ENCODE data around the gene METTL8. TPM values are rescaled to one million over a fixed set of nuclear protein-coding genes. Genes with fewer than 3 reads are reported as not detected.
"Not testable (repeated sequence)": the region's sequence is repeated elsewhere in the genome, so short reads cannot be mapped to it uniquely, and the experiment has no call there.

Gene METTL8
- total RNA-seq, 1 donor from 2014 or later, result 21.7 TPM

- no peak for DNase-seq (ENCODE audit: extremely low spot score, unreplicated experiment)
- H3K4me3 Mint-ChIP-seq (ENCODE audit: unreplicated experiment), result no peak overlapping the region
- H3K4me1 Mint-ChIP-seq (ENCODE audit: unreplicated experiment), result peaks cover 30% of the 10 kb centered on the region
- no peaks in the 10 kb centered on the region for H3K27me3 Mint-ChIP-seq (ENCODE audit: unreplicated experiment)
- no peak overlapping the region for H3K27ac Mint-ChIP-seq (ENCODE audit: unreplicated experiment)
- H3K9me3 Mint-ChIP-seq (ENCODE audit: unreplicated experiment), result no peaks in the 10 kb centered on the region
- H3K36me3 Mint-ChIP-seq (ENCODE audit: unreplicated experiment), result peaks cover 9% of the 10 kb centered on the region
- TF ChIP-seq CTCF (IDR thresholded peaks at IDR 0.05), result no peak
Observed at GRCh38 chr2:171431677-171432167, 2.1 kb downstream of the METTL8 start.

- no peaks in the 10 kb centered on the region for H3K9me3 Mint-ChIP-seq (ENCODE audit: unreplicated experiment)
- H3K27ac Mint-ChIP-seq (ENCODE audit: unreplicated experiment), result no peak overlapping the region
- H3K36me3 Mint-ChIP-seq (ENCODE audit: unreplicated experiment), result peaks cover 5% of the 10 kb centered on the region
- H3K27me3 Mint-ChIP-seq (ENCODE audit: unreplicated experiment), result no peaks in the 10 kb centered on the region
- DNase-seq (ENCODE audit: extremely low spot score, unreplicated experiment), result no peak
- peaks cover 29% of the 10 kb centered on the region for H3K4me1 Mint-ChIP-seq (ENCODE audit: unreplicated experiment)
- H3K4me3 Mint-ChIP-seq (ENCODE audit: unreplicated experiment), result no peak overlapping the region
- TF ChIP-seq CTCF (IDR thresholded peaks at IDR 0.05), result no peak
Observed at GRCh38 chr2:171430516-171431410, 3.0 kb downstream of the METTL8 start.

GRCh38 chr2:171422710-171423495 is 10.9 kb downstream of the METTL8 start:
- H3K4me1 Mint-ChIP-seq (ENCODE audit: unreplicated experiment); H3K27ac Mint-ChIP-seq (ENCODE audit: unreplicated experiment); H3K27me3 Mint-ChIP-seq (ENCODE audit: unreplicated experiment); H3K4me3 Mint-ChIP-seq (ENCODE audit: unreplicated experiment); H3K9me3 Mint-ChIP-seq (ENCODE audit: unreplicated experiment); DNase-seq (ENCODE audit: extremely low spot score, unreplicated experiment): not testable (repeated sequence)
- H3K36me3 Mint-ChIP-seq (ENCODE audit: unreplicated experiment), result peaks cover 14% of the 10 kb centered on the region

- no peak for TF ChIP-seq CTCF (IDR thresholded peaks at IDR 0.05)
- no peaks in the 10 kb centered on the region for H3K27me3 Mint-ChIP-seq (ENCODE audit: unreplicated experiment)
- no peaks in the 10 kb centered on the region for H3K9me3 Mint-ChIP-seq (ENCODE audit: unreplicated experiment)
- peaks cover 4% of the 10 kb centered on the region for H3K4me1 Mint-ChIP-seq (ENCODE audit: unreplicated experiment)
- no peak overlapping the region for H3K4me3 Mint-ChIP-seq (ENCODE audit: unreplicated experiment)
- no peak overlapping the region for H3K27ac Mint-ChIP-seq (ENCODE audit: unreplicated experiment)
- H3K36me3 Mint-ChIP-seq (ENCODE audit: unreplicated experiment), result peaks cover 14% of the 10 kb centered on the region
- no peak for DNase-seq (ENCODE audit: extremely low spot score, unreplicated experiment)
Observed at GRCh38 chr2:171420728-171421563, 12.8 kb downstream of the METTL8 start.

- H3K4me1 Mint-ChIP-seq (ENCODE audit: unreplicated experiment), result peaks cover 7% of the 10 kb centered on the region
- no peak overlapping the region for H3K4me3 Mint-ChIP-seq (ENCODE audit: unreplicated experiment)
- H3K36me3 Mint-ChIP-seq (ENCODE audit: unreplicated experiment), result peaks cover 14% of the 10 kb centered on the region
- H3K9me3 Mint-ChIP-seq (ENCODE audit: unreplicated experiment), result no peaks in the 10 kb centered on the region
- no peak for DNase-seq (ENCODE audit: extremely low spot score, unreplicated experiment)
- H3K27me3 Mint-ChIP-seq (ENCODE audit: unreplicated experiment), result no peaks in the 10 kb centered on the region
- H3K27ac Mint-ChIP-seq (ENCODE audit: unreplicated experiment), result no peak overlapping the region
- TF ChIP-seq CTCF (IDR thresholded peaks at IDR 0.05), result no peak
Observed at GRCh38 chr2:171419333-171419732, 14.5 kb downstream of the METTL8 start.
